HepG2 (cell line): Measurements from ENCODE around the gene SLC7A11. TPM values are rescaled to one million over a fixed set of nuclear protein-coding genes. Genes with fewer than 3 reads are reported as not detected.
A peak's percentile ranks its signal among the peaks of the same experiment; 100 is the strongest.

Experiments used
- ATAC-seq: fragments of 200-7000 bp; cut with Tn5 transposase; 3 replicates; pipeline ENCODE4 v1.9.1; 2020; ENCODE audit warnings: mild to moderate bottlenecking, moderate library complexity
- BruUV-seq: library from RNA; stranded (reverse); fragments of 400-500 nt; replicated peaks from 2 replicates; lab custom pipeline; 2021; lab: Mats Ljungman, UMichigan
- CTCF ChIA-PET: fragments of 300-600 bp; formaldehyde crosslinking; extraction: SDS; loops from one replicate; lab custom pipeline; 2021; ENCODE audit warnings: low total read pairs, inconsistent platforms, low intra/inter-chr PET ratio; lab: Yijun Ruan, JAX
- POLR2A ChIA-PET: fragments of 350-600 bp; sonication (Branson Sonifier 250); formaldehyde crosslinking; loops from one replicate; lab custom pipeline; 2020; ENCODE audit warnings: antibody characterized with exemption, inconsistent platforms; lab: Yijun Ruan, JAX
- DNase-seq: peaks from one replicate; pipeline ENCODE4 v3.0.0-alpha.2; 2015; ENCODE audit warnings: low spot score
- FAIRE-seq: peaks from 3 replicates; lab custom pipeline; 2011; peaks lifted over from hg19 to GRCh38; lab: Jason Lieb, UNC
- H2AFZ ChIP-seq: one replicate; pipeline ENCODE4 v1.6.1; 2011; ENCODE audit warnings: low read length, inconsistent platforms
- H3K27ac ChIP-seq: fragments of 300-600 bp; 3 replicates; pipeline ENCODE4 v1.8.0; 2011; ENCODE audit warnings: mixed run types, mild to moderate bottlenecking, mixed read lengths, low read length, inconsistent platforms; ENCODE audit not compliant: insufficient read depth; ENCODE audit errors: extremely low read length
- H3K27me3 ChIP-seq, 2 experiments: fragments of 200-600 bp in 1 of 2; 2 replicates in 1 of 2; 3 replicates in 1 of 2; pipeline versions ENCODE4 v1.6.0 to v1.8.0; 2011; ENCODE audit warnings: low read length in 2 of 2, mild to moderate bottlenecking in 2 of 2, moderate library complexity in 2 of 2, inconsistent platforms in 1 of 2; ENCODE audit not compliant: insufficient read depth in 2 of 2, control insufficient read depth in 1 of 2
- H3K36me3 ChIP-seq, 2 experiments: fragments of 200-600 bp in 1 of 2; replicated peaks in 1 of 2; 2 replicates in 1 of 2; 3 replicates in 1 of 2; pipeline versions ENCODE4 v1.5.1 to v1.8.0; 2011; ENCODE audit warnings: low read length in 2 of 2, inconsistent platforms in 1 of 2; ENCODE audit not compliant: insufficient read depth in 2 of 2, control insufficient read depth in 1 of 2
- H3K4me1 ChIP-seq: 2 replicates; pipeline ENCODE4 v1.5.1; 2012; ENCODE audit warnings: low read length, inconsistent platforms; ENCODE audit not compliant: insufficient read depth
- H3K4me2 ChIP-seq: 2 replicates; pipeline ENCODE4 v1.6.0; 2011; ENCODE audit warnings: low read depth, low read length, inconsistent platforms
- H3K4me3 ChIP-seq, 3 experiments: fragments of 200-600 bp in 1 of 3; sonication (generic), shearing (Covaris generic) in 1 of 3; replicated peaks in 1 of 3; 2 replicates each; pipeline ENCODE4 v1.5.1; 2011 to 2016; ENCODE audit warnings: low read length in 3 of 3, inconsistent platforms in 2 of 3, low read depth in 2 of 3, mild to moderate bottlenecking in 2 of 3, control low read depth in 1 of 3, mixed read lengths in 1 of 3; ENCODE audit not compliant: insufficient read depth in 1 of 3
- H3K79me2 ChIP-seq: one replicate; pipeline ENCODE4 v1.6.1; 2011; ENCODE audit warnings: low read length, inconsistent platforms; ENCODE audit not compliant: insufficient read depth
- H3K9ac ChIP-seq: 2 replicates; pipeline ENCODE4 v1.6.0; 2011; ENCODE audit warnings: mild to moderate bottlenecking, low read depth, low read length, inconsistent platforms; ENCODE audit not compliant: insufficient read depth
- H3K9me3 ChIP-seq: 2 replicates; pipeline ENCODE4 v1.5.1; 2012; ENCODE audit warnings: mild to moderate bottlenecking, low read length
- H4K20me1 ChIP-seq: 2 replicates; pipeline ENCODE4 v1.6.0; 2011; ENCODE audit warnings: inconsistent platforms, mild to moderate bottlenecking, low read length, moderate library complexity; ENCODE audit not compliant: insufficient read depth
- BHLHE40 ChIP-seq: IDR thresholded peaks from 2 replicates; pipeline ENCODE4 v1.6.1; 2011; ENCODE audit warnings: low read length, improper control_type of control experiment
- FOSL1 ChIP-seq: sonication (generic); formaldehyde crosslinking; IDR thresholded peaks from 2 replicates; pipeline ENCODE4 v1.9.0; 2021; ENCODE audit warnings: missing genetic modification reagents, borderline replicate concordance
- FOXA3 ChIP-seq: IDR thresholded peaks from 2 replicates; pipeline ENCODE4 v1.6.1; 2016; ENCODE audit warnings: missing genetic modification reagents, missing compliant biosample characterization
- HES4 ChIP-seq: sonication (generic); formaldehyde crosslinking; IDR thresholded peaks from 2 replicates; pipeline ENCODE4 v1.9.0; 2021; ENCODE audit warnings: mild to moderate bottlenecking, missing genetic modification reagents, borderline replicate concordance
- MXD1 ChIP-seq: sonication (generic); formaldehyde crosslinking; IDR thresholded peaks from 2 replicates; pipeline ENCODE4 v1.4.0; 2020; ENCODE audit warnings: mild to moderate bottlenecking, missing genetic modification reagents
- ZBTB2 ChIP-seq: sonication (generic); formaldehyde crosslinking; IDR thresholded peaks from 2 replicates; pipeline ENCODE4 v1.8.0; 2022; ENCODE audit warnings: low read depth, missing genetic modification reagents
- ZNF451 ChIP-seq: sonication (generic); formaldehyde crosslinking; IDR thresholded peaks from 2 replicates; pipeline ENCODE4 v1.5.0; 2020; ENCODE audit warnings: mild to moderate bottlenecking, missing genetic modification reagents
- ZNF878 ChIP-seq: sonication (generic); formaldehyde crosslinking; IDR thresholded peaks from 2 replicates; pipeline ENCODE4 v1.8.1; 2023; ENCODE audit warnings: mild to moderate bottlenecking, missing genetic modification reagents, moderate library complexity
- ZUFSP ChIP-seq: sonication (generic); formaldehyde crosslinking; IDR thresholded peaks from 2 replicates; pipeline ENCODE4 v1.9.0; 2021; ENCODE audit warnings: missing genetic modification reagents, mild to moderate bottlenecking, borderline replicate concordance
- WGBS: methylation state at CpG from one replicate; pipeline ENCODE4 v1.1.6; 2017; ENCODE audit warnings: low lambda C conversion rate; 5-methylcytosine and 5-hydroxymethylcytosine counted together
- in situ Hi-C: cut with HindIII; loops from 2 replicates; pipeline ENCODE4 v1.10.0; 2017; ENCODE audit warnings: low pct_unique_long_range_greater_than_20kb; ENCODE audit not compliant: extremely low pct_ligation_motif_present
- intact Hi-C: fragments of 100-400 bp; cut with micrococcal nuclease; formaldehyde crosslinking; loops from one replicate; pipeline ENCODE4 v1.10.0; 2022; ENCODE audit not compliant: unreplicated experiment
- polyA plus RNA-seq, 8 experiments: library from polyadenylated mRNA; depleted of rRNA in 3 of 8; stranded (reverse) in 7 of 8; unstranded in 1 of 8; fragments of >200 nt; fragmentation: Illumina TruSeq in 4 of 8; extraction: Trizol in 4 of 8; gene quantifications; 2 replicates each; pipeline versions ENCODE4 v1.2.1 to v1.2.3, GENCODE V29; 2011 to 2016; ENCODE audit warnings: low read depth in 4 of 8, missing spikeins in 1 of 8, mixed read lengths in 1 of 8; ENCODE audit not compliant: insufficient read depth in 1 of 8
- total RNA-seq, 5 experiments: library from RNA; depleted of rRNA; stranded (reverse); fragments of >200 nt; fragmentation: Illumina TruSeq; extraction: Trizol; gene quantifications; 2 replicates each; pipeline ENCODE4 v1.2.3, GENCODE V29; 2016; ENCODE audit warnings: low read depth in 1 of 5
- TF ChIP-seq, protein P1 (sequence below): sonication (generic); formaldehyde crosslinking; IDR thresholded peaks from 2 replicates; pipeline ENCODE4 v1.4.0; 2020; ENCODE audit warnings: missing genetic modification reagents
- TF ChIP-seq, protein P2 (sequence below), 2 experiments: sonication (generic) in 1 of 2; formaldehyde crosslinking in 1 of 2; IDR thresholded peaks; 2 replicates each; pipeline versions ENCODE4 v1.4.0 to v1.6.1; 2018 to 2020; ENCODE audit warnings: missing genetic modification reagents in 2 of 2, borderline replicate concordance in 1 of 2, low read depth in 1 of 2, mild to moderate bottlenecking in 1 of 2, missing biosample characterization in 1 of 2

SLC7A11 gene
- total and polyA plus RNA-seq, 2 of the 13 experiments (the other 11 are each of a cell fraction or from before 2014, with no cell fraction given) = 15.7 to 17.5 TPM

GRCh38 chr4:138192113-138192512, 50.0 kb downstream of the SLC7A11 start (continued):
- TF ChIP-seq BHLHE40 = 0 out of 2 replicates have a peak, but pooled peaks have one; percentile 14
- TF ChIP-seq, all 625 proteins: peak for 11

- in situ Hi-C loops (no loop called here), intact Hi-C loops (no loop called here)
- DNase-seq (no peak), FAIRE-seq (no peak), ATAC-seq (no peak)
- H4K20me1 ChIP-seq = no peaks in the 10 kb centered on the region
- ChIA-PET CTCF (no interaction called here), POLR2A (no interaction called here)
- H3K36me3 ChIP-seq = peaks cover 0 to 20% of the 10 kb centered on the region in 2 experiments; a peak in 2 of 5 replicates
- peaks cover 2% of the 10 kb centered on the region for H3K79me2 ChIP-seq
- no peaks in the 10 kb centered on the region for H3K27me3 ChIP-seq
- H2AFZ ChIP-seq = no peak overlapping the region
- no TSS peak for BruUV-seq
- H3K9me3 ChIP-seq = no peaks in the 10 kb centered on the region
- H3K9ac ChIP-seq = no peak overlapping the region
- H3K4me2 ChIP-seq = no peak overlapping the region
- TF ChIP-seq, protein P1, sequence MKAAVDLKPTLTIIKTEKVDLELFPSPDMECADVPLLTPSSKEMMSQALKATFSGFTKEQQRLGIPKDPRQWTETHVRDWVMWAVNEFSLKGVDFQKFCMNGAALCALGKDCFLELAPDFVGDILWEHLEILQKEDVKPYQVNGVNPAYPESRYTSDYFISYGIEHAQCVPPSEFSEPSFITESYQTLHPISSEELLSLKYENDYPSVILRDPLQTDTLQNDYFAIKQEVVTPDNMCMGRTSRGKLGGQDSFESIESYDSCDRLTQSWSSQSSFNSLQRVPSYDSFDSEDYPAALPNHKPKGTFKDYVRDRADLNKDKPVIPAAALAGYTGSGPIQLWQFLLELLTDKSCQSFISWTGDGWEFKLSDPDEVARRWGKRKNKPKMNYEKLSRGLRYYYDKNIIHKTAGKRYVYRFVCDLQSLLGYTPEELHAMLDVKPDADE (CRISPR knock-in tag) = no peak
- TF ChIP-seq ZNF451 (CRISPR knock-in tag) = no peak
- no peak for TF ChIP-seq MXD1 (CRISPR knock-in tag)
- TF ChIP-seq ZUFSP (CRISPR knock-in tag) = no peak
- TF ChIP-seq, protein P2, sequence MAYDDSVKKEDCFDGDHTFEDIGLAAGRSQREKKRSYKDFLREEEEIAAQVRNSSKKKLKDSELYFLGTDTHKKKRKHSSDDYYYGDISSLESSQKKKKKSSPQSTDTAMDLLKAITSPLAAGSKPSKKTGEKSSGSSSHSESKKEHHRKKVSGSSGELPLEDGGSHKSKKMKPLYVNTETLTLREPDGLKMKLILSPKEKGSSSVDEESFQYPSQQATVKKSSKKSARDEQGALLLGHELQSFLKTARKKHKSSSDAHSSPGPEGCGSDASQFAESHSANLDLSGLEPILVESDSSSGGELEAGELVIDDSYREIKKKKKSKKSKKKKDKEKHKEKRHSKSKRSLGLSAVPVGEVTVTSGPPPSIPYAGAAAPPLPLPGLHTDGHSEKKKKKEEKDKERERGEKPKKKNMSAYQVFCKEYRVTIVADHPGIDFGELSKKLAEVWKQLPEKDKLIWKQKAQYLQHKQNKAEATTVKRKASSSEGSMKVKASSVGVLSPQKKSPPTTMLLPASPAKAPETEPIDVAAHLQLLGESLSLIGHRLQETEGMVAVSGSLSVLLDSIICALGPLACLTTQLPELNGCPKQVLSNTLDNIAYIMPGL (CRISPR knock-in tag; IDR thresholded peaks at IDR 0.05; ENCODE audit: borderline replicate concordance in 1 of 2, low read depth in 1 of 2) = no peak
- TF ChIP-seq FOSL1 (CRISPR knock-in tag) = no peak
- no peak for TF ChIP-seq HES4 (CRISPR knock-in tag)
- no peak for TF ChIP-seq FOXA3 (CRISPR knock-in tag)
- TF ChIP-seq ZNF878 = no peak
- TF ChIP-seq ZBTB2 (CRISPR knock-in tag) = no peak
- WGBS = 85% methylated on average over 3 of the region's 3 CpGs
- peaks cover 11% of the 10 kb centered on the region for H3K4me1 ChIP-seq
- no peak overlapping the region for H3K4me3 ChIP-seq
- no peak overlapping the region for H3K27ac ChIP-seq
Observed at GRCh38 chr4:138190452-138190858, 51.7 kb downstream of the SLC7A11 start.
